Central memory CD4-positive, alpha-beta T cell (primary cell): Measurements from ENCODE around the gene PALM2AKAP2.

Experiments
- DNase-seq: peaks from one replicate; pipeline ENCODE4 v3.0.0; 2022
- total RNA-seq, 3 experiments: gene quantifications; one replicate each; lab custom pipeline; 2026; lab: John Stamatoyannopoulos, UW

PALM2AKAP2 gene
- 38.6 to 126 (median 62.6) reads per million in 3 experiments for total RNA-seq

DNA sequence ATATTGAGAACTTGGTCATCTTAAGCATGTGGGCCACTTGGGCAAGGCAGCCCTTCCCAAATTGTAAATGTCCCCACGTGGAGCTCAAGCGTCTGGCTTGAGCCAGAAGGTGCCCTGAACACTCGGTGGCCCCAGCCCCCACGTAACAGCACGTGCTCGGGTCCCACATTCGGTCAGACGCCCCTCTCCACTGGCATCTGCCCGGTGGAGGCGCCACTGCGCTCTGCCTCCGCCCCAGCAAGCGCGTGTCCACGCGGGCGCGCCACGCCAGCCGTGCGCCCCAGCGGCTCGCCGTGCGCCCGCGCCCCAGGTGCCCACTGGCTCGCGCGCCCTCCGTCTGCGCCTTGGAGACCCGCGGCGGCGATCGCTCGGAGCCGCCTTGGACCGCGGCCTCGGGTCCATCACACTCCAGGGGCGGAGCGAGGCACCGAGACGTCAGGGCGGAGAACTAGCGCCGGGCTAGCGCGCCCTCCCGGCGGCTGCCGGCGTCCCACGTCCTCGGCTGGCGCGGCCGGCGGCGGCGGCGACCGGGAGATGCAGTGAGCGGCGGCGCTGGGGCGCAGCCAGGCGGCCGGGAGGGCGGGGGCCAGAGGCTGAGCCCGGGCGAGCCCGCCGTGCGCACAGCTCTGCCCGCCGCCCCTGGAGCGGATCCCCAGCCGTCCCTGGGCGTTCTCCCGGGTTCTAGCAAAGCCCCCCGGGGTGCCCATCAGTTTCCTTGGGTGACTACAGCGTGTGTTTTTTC lies at the start of gene PALM2AKAP2:
Gene PALM2AKAP2, plus strand, starts transcription at position 488 of the 742 bp plus-strand sequence. CDS start 291 bp downstream, outside the sequence.
- DNase-seq, result no peak

DNA sequence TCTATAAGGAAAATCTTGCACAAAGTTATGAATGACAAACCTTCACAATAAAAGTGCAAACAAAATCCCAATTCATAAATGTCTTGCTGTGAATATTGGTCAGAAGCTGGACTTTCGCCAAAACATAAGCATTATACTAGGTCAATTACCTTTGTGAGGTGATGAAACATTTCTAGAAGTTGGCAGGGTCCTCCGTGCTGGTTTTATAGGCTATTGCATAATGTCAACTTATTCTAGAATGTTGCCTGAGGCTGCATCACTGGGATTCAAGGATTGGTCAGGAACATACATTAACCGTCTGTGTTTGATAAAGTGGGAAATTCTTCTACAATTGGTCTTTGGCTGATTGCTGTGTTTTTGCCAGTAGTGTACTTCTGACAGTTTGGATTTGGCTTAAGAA lies 49.8 kb upstream of the PALM2AKAP2 start:
- no peak for DNase-seq

- no peak for DNase-seq
Observed at GRCh38 chr9:109733690-109734089, 46.3 kb upstream of the PALM2AKAP2 start.

DNA sequence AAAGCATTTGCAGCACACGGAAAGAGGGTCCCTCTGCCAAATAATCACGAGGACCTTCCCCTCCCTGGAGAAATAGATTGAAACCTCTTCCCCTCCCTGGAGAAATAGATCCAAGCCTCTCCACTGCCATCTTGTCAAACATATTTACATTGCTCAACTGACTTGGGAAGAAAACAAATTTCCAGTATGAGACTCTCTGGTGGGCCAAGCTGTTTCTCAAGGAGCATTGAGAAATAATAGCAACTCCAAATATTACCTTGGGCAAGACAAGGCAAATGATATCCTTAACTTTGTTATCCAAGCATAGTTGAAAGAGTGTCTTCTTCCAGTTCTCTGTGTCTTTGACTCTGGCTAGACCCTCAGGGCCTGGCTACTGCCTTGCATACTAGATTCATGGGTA lies 45.2 kb upstream of the PALM2AKAP2 start:
- no peak for DNase-seq

DNA sequence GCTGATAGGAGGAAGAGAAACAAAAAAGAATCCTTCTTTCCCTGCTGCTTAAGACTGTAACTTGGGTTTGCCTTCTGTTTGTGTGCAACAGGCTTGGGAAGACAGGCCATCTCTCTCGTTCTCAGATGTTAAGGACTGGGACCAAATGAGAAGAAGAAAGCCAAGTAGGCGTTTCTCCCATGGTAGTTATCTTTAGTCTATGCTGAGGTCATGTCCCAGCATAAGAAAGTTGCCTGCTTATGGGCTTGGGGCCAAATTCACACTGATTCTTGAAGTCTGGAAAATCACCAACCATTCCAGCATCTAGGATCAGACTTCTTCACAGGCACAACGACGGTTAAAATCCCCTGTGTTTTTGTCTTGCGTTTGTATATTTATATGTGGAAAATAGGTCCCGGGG lies 44.2 kb upstream of the PALM2AKAP2 start:
- DNase-seq, result no peak

- no peak for DNase-seq
Observed at GRCh38 chr9:109737295-109737694, 42.7 kb upstream of the PALM2AKAP2 start.

- DNase-seq, result no peak
Observed at GRCh38 chr9:109739760-109740159, 40.2 kb upstream of the PALM2AKAP2 start.

DNA sequence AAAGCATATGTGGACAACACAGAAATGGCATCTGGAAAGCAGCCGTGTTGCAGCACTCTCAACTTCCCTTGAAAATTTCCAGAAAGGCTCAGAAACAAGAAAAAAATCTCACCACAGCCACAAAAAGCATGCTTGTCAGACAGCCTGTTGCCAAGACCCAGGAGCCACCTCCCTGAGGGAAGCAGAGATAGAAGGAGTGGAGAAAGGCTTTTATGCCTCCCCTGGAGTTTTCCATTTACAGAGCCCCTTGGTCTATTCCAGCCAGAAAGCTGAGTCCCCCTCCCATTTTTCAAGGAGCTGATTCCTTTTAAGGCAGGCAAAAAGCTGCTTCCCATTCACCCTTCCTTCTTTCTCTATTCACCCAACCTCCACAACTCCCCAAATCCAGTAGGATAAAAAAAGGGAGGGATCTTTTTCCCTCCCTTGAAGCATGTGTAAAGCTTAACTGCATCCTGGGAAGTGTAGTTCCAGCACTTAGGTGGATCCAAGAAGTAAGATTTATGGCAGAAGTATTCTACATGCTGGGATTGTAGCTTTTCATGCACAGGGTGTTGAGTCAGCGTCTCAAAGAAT lies 37.1 kb upstream of the PALM2AKAP2 start:
- DNase-seq, result no peak

DNA sequence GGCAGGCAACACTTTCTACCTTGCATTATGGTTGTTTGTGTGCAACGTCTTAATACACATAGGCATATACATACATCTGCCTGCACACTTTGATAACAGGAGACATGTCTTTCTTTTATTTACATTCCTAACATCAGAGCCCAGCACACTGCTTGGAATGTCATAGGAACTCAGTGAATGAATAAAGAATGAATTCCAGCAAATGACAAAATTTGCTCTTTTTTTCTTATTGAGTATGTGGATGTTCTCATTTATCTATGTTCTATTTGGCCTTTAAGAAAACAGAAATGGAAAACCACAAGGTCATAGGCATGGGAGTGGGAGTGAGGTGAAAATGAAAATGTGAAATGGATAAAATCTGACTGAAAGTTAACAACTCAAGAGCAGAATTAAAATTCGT lies 36.3 kb upstream of the PALM2AKAP2 start:
- DNase-seq, result no peak

- no peak for DNase-seq
Observed at GRCh38 chr9:109745335-109746283, 34.4 kb upstream of the PALM2AKAP2 start.

GRCh38 chr9:109751253-109751652 lies 28.7 kb upstream of the PALM2AKAP2 start:
- DNase-seq, result no peak

- no peak for DNase-seq
Observed at GRCh38 chr9:109753308-109753707, 26.7 kb upstream of the PALM2AKAP2 start.

DNA sequence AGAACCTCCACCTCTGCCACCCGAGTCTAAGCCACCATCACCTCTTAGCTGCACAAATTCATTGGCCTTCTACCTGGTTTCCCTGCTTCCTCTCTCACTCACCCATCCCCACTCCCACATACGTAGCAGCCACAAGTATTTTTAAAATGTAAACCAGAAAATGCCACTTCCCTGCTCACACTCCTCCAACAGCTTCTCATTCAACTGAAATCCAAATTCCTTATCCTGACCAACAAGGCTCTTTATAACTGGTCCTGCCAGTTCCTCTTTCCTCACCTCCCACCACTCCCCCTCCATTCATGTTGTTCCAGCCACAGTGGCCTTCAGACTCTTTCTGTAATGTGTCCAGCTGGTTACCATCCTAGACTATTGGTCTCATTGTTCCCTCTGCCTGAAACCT lies 25.0 kb upstream of the PALM2AKAP2 start:
- DNase-seq, result no peak

GRCh38 chr9:109759589-109759988 lies 20.4 kb upstream of the PALM2AKAP2 start:
- no peak for DNase-seq

DNA sequence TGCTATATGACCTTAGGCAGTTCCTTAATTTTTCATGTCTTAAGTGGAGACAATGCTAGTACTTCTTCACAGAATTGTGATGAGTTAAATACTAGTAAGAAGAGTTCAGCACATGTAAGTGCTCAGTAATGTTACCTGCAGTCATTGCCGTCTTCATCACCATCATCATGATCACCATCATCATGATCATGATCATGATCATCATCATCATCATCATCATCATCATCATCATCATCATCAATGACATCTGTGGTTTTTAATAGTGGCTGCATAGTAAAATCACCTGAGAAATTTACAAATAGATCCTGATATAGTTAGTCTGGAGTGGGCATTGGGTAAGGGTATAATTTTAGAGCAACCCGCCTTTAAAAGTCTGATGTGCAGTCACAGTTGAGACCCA lies 14.7 kb upstream of the PALM2AKAP2 start:
- no peak for DNase-seq

GRCh38 chr9:109765830-109766229 lies 14.2 kb upstream of the PALM2AKAP2 start:
- no peak for DNase-seq

DNA sequence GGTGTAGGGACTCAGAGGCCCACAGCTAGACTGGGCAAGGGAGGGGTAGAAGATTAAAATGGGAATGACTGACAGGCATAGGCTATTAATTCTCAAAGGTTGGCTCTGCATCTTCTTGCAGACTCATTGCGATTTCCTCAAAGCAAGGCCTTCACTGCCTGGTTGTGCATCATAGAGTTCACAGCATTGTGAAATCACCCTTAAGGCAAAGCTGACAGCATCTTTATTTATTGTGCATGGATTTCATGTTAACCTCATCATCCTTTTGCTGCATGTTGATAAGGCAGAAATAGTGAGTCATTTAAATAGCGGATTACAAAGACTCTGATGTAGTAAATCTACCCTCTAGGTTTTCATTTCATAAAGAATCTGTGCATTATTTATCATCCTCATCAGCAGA lies 13.6 kb upstream of the PALM2AKAP2 start:
- no peak for DNase-seq

DNA sequence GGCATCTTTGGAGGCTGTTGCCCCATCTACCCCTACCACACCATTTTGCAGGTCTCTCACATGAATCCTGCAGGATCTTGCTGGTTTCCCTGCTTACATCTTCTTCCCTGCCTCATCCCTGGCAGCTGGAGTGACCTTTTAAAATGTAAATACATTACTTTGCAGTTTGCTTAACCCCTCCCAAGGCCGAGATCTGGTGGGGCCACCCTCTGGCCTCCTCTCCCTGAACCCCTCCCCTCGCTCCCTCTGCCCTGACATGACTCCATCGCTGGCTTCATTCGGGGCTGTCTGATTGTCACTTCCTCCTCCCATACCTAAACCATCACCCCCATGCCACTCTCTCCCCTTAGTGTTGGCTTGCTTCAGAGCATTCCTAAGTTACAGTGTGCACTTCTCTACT lies 12.6 kb upstream of the PALM2AKAP2 start:
- no peak for DNase-seq

- no peak for DNase-seq
Observed at GRCh38 chr9:109767814-109768213, 12.2 kb upstream of the PALM2AKAP2 start.

DNA sequence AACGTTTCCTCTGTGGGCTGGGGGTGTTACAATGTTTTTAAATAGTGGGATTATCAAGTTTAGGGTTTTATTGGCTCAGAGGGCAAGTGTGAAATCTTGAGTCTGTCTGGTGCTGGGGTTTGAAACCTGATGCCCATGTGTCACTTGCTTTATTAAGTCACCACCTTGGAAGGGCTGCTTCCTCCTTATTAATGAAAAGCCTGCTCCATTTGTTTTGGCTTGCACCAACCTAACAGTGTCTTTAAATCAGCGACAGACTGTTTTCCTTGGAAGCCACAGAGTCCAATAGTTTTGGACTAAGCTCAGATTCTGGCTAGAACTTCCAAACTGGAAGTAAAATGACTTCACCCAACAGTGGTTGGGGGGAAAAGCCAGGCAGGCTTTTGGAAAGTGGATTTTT lies 10.7 kb upstream of the PALM2AKAP2 start:
- DNase-seq, result no peak

DNA sequence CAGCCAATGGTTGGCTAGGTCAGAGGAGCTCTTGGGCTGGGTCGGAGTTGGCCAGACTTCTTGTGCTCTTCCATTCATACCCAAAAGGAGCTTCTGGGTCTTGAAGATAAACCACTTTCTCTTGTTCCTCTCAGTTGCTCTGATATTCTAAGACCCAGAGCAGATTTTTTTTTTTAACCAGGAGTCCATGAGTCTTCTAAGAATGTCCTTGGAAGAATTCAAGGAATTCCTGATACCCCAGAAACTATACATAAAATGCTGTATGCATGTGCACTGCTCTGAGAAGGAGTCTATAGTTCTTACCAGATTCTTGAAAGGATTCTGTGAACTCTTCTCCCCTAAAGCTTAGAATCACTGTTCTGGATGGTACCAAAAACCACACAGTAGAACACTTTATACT lies 9.9 kb upstream of the PALM2AKAP2 start:
- DNase-seq, result no peak

DNA sequence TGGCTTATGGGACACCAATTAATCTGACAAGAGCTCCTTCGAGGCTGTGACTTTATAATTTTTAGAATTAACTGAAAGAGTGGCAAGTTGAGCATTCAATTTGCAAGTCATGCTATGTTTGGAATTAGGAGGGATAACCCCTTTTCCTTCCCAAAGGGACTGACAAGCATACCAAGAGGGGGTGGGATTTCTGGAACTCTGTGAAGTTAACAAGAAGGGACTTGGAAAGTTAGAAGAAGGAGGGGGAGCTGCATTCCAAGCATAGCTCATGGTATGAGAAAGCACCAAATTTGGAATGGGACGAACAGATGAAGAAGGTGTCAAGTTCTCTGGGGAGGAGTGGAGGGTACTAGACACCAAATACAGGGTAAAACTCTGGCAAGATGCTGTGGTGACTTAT lies 8.9 kb upstream of the PALM2AKAP2 start:
- no peak for DNase-seq

DNA sequence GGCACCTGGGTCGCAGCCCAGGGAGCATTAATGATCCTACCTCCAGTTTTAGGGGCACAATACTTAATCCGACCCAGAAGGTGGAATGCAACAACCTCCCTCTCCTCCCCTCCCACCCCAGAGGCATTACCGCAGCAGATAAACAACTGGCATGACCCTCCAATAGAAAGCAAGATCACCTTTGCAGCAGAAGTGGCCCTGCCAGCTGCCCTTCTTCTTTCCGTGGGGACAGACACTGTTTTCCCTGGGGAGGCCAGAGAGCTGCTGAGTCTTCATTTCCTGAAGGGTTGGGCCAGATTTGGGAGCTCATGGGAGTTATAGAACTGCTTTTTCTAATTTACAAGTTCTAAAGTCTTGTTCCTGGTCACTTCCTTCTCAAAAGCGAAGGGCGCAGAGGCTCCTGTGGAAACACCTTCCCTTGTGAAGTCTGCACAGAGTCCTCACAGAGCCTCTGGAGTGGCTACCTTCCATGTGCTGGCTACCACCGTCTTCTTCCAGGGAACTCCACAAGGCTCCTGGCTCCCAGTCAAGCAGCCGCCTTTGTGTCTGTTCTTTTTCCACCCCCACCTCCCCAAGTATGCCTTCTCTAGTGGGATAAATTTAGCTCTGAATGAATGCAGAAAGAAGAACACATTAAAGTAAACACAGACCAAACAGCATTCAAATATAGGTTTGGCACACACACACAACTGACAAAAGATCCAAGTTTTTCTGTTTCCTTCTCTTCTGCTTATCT lies 8.0 kb upstream of the PALM2AKAP2 start:
- DNase-seq, result no peak
